Naive thymus-derived CD8-positive, alpha-beta T cell (primary cell): ENCODE data around the gene TMEM40. TPM values are rescaled to one million over a fixed set of nuclear protein-coding genes. Genes with fewer than 3 reads are reported as not detected.

Source experiments
- ATAC-seq, 2 donors: fragments of 150-1000 bp; cut with Tn5 transposase in 1 of 2; sonication (Bioruptor Pico), chemical (Tn5 transposase) in 1 of 2; 1 replicate in 1 of 2; 2 replicates in 1 of 2; pipeline ENCODE4 v1.10.0; 2021; ENCODE audit warnings: mild to moderate bottlenecking in 2 of 2, moderate library complexity in 2 of 2
- POLR2A ChIA-PET: fragments of 350-600 bp; sonication (Branson Sonifier 250); formaldehyde crosslinking; loops from one replicate; lab custom pipeline; 2021; ENCODE audit warnings: antibody characterized with exemption; lab: Charles Lee
- DNase-seq, 10 donors: peaks; one replicate each; pipeline versions ENCODE4 v3.0.0 to v3.0.0-alpha.2; 2020 to 2022
- H3K27ac Mint-ChIP-seq, 10 donors: one replicate each; pipeline ENCODE4 v1.8.0; 2020 to 2022; ENCODE audit warnings: mild to moderate bottlenecking in 10 of 10, mixed read lengths in 10 of 10, moderate library complexity in 4 of 10, inconsistent platforms in 1 of 10
- H3K27me3 Mint-ChIP-seq, 5 donors: one replicate each; pipeline ENCODE4 v1.8.0; 2021 to 2022; ENCODE audit warnings: mixed read lengths in 5 of 5
- H3K36me3 Mint-ChIP-seq, 3 donors: one replicate each; pipeline ENCODE4 v1.8.0; 2020 to 2022; ENCODE audit warnings: mixed read lengths in 3 of 3, mild to moderate bottlenecking in 2 of 3, inconsistent platforms in 1 of 3
- H3K4me1 Mint-ChIP-seq, 4 donors: one replicate each; pipeline ENCODE4 v1.8.0; 2021 to 2022; ENCODE audit warnings: mixed read lengths in 4 of 4
- H3K4me3 Mint-ChIP-seq, 10 donors: one replicate each; pipeline ENCODE4 v1.8.0; 2020 to 2022; ENCODE audit warnings: mild to moderate bottlenecking in 10 of 10, mixed read lengths in 10 of 10, moderate library complexity in 6 of 10, inconsistent platforms in 1 of 10
- H3K9me3 Mint-ChIP-seq, 9 donors: one replicate each; pipeline ENCODE4 v1.8.0; 2020 to 2022; ENCODE audit warnings: mixed read lengths in 9 of 9, mild to moderate bottlenecking in 3 of 9, inconsistent platforms in 1 of 9, moderate library complexity in 1 of 9
- polyA plus RNA-seq, 3 donors: library from polyadenylated mRNA; unstranded; fragments of 300-500 nt; fragmentation: Illumina TruSeq; gene quantifications; one replicate each; pipeline ENCODE4 v1.2.3, GENCODE V29; 2021
- total RNA-seq, 8 experiments: library from RNA in 2 of 8; stranded (reverse) in 2 of 8; gene quantifications; one replicate each; pipeline ENCODE4 v1.2.3 and lab custom pipeline; 2021 to 2026

The TMEM40 gene
- total and polyA plus RNA-seq, 5 experiments from 2014 or later, result not detected

DNA sequence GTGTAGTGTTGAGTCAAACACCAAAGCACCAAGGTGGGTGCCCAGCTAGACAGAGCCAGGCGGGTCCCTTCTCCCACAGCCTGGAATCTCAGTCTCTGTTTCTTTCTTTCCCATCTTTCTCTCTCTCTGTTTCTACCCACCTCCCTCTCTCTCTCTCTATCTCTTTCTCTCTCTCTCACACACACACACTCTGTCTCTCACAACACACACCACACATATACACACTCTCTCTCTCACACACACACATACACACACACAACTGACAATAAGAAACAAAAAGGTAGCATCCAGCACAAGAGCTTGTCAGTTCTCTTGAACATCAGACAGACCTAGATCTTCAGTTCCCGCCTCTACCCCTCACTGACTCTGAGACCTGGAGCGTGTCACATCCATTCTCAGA lies 2.4 kb downstream of the TMEM40 start:
- POLR2A ChIA-PET, result no interaction called here
- Mint-ChIP-seq H3K4me1 (peaks cover 0 to 5% (median 2%) of the 10 kb centered on the region in 4 donors), H3K9me3 (no peaks in the 10 kb centered on the region), H3K4me3 (no peak overlapping the region), H3K36me3 (no peaks in the 10 kb centered on the region), H3K27ac (no peak overlapping the region), H3K27me3 (peaks cover 2 to 10% (median 5%) of the 10 kb centered on the region in 5 donors)
- ATAC-seq, result no peak
- no peak for DNase-seq

- H3K27ac Mint-ChIP-seq, result no peak overlapping the region
- DNase-seq (no peak), ATAC-seq (no peak)
- POLR2A ChIA-PET, result no interaction called here
- no peaks in the 10 kb centered on the region for H3K9me3 Mint-ChIP-seq
- H3K4me1 Mint-ChIP-seq, result peaks cover 0 to 5% (median 2%) of the 10 kb centered on the region in 4 donors
- H3K4me3 Mint-ChIP-seq, result no peak overlapping the region
- peaks cover 2 to 10% (median 4%) of the 10 kb centered on the region in 5 donors for H3K27me3 Mint-ChIP-seq
- no peaks in the 10 kb centered on the region for H3K36me3 Mint-ChIP-seq
Measured at GRCh38 chr3:12756175-12756574, 2.9 kb downstream of the TMEM40 start.

DNA sequence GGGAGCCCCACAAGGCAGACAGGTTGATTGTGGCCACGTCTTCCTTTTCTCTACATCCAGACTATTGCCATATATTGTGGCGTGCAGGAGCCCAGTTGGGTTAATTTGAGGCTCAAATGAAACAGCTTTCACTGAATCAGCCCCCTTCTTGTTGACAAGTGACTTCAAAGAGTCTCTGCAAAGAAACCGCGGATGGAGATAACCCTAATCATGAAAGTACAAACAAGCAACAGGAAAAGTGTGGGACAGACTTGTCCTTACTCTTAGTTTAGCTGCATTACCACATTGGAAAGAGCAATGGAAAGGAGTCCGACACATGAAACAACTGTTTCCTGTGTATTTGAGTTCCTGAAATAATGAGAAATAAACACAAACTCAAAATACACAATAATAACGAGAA lies 3.3 kb downstream of the TMEM40 start:
- H3K27ac Mint-ChIP-seq, result no peak overlapping the region
- no peaks in the 10 kb centered on the region for H3K9me3 Mint-ChIP-seq
- DNase-seq (no peak), ATAC-seq (no peak)
- H3K4me1 Mint-ChIP-seq, result peaks cover 0 to 5% (median 3%) of the 10 kb centered on the region in 4 donors
- peaks cover 0 to 10% (median 4%) of the 10 kb centered on the region in 5 donors for H3K27me3 Mint-ChIP-seq
- H3K4me3 Mint-ChIP-seq, result no peak overlapping the region
- POLR2A ChIA-PET, result no interaction called here
- H3K36me3 Mint-ChIP-seq, result no peaks in the 10 kb centered on the region

- DNase-seq (no peak), ATAC-seq (no peak)
- Mint-ChIP-seq H3K4me3 (no peak overlapping the region), H3K27ac (no peak overlapping the region), H3K4me1 (peaks cover 0 to 12% (median 6%) of the 10 kb centered on the region in 4 donors), H3K9me3 (no peaks in the 10 kb centered on the region), H3K27me3 (peaks cover 0 to 10% (median 4%) of the 10 kb centered on the region in 5 donors), H3K36me3 (no peaks in the 10 kb centered on the region)
- POLR2A ChIA-PET, result no interaction called here
Measured at GRCh38 chr3:12754313-12754712, 4.7 kb downstream of the TMEM40 start.

- Mint-ChIP-seq H3K4me1 (peaks cover 0 to 14% (median 6%) of the 10 kb centered on the region in 4 donors), H3K4me3 (no peak overlapping the region), H3K9me3 (no peaks in the 10 kb centered on the region), H3K27ac (no peak overlapping the region), H3K27me3 (peaks cover 0 to 10% (median 4%) of the 10 kb centered on the region in 5 donors), H3K36me3 (no peaks in the 10 kb centered on the region)
- POLR2A ChIA-PET, result interaction anchor here (1.0 kb wide), 1 partner anchor 21 kb away, joined by 6 read pairs; no protein-coding TSS in a partner anchor
- no peak for DNase-seq
- ATAC-seq, result no peak
Measured at GRCh38 chr3:12753275-12754028, 5.6 kb downstream of the TMEM40 start.

DNA sequence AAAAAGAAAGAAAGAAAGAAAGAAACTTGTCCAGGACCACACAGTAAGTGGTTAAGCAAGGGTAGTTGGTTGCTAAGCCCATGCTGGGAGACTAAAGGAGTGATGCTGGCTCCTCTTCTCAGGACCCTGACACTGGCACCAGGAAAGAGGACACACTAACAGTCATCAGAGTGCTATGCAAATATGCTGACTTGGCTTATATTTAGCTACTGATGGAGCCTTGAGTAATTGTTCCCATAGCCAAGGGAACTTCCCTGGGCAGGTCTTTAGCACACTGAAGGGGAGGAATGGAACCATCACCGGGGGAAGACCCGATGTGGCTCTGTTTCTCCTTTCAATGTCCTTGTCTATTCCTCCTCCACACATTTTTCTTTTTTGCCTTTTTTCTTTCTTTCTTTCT lies 6.2 kb downstream of the TMEM40 start:
- H3K9me3 Mint-ChIP-seq, result no peaks in the 10 kb centered on the region
- no peak overlapping the region for H3K27ac Mint-ChIP-seq
- no peak for ATAC-seq
- H3K4me3 Mint-ChIP-seq, result no peak overlapping the region
- H3K27me3 Mint-ChIP-seq, result peaks cover 0 to 10% (median 5%) of the 10 kb centered on the region in 5 donors
- H3K4me1 Mint-ChIP-seq, result peaks cover 0 to 14% (median 6%) of the 10 kb centered on the region in 4 donors
- POLR2A ChIA-PET, result interaction anchor here (1.0 to 1.2 kb wide), 2 partner anchors 10 to 21 kb away, joined by 3 to 6 read pairs; no protein-coding TSS in a partner anchor
- H3K36me3 Mint-ChIP-seq, result no peaks in the 10 kb centered on the region
- DNase-seq, result no peak

GRCh38 chr3:12752102-12752501 lies 7.0 kb downstream of the TMEM40 start:
- H3K36me3 Mint-ChIP-seq, result no peaks in the 10 kb centered on the region
- peaks cover 0 to 14% (median 6%) of the 10 kb centered on the region in 4 donors for H3K4me1 Mint-ChIP-seq
- H3K27ac Mint-ChIP-seq, result peak overlapping the region in 2 of 10 donors; percentile 13 to 29
- POLR2A ChIA-PET, result interaction anchor here (1.2 kb wide), 1 partner anchor 11 kb away, joined by 3 read pairs; no protein-coding TSS in a partner anchor
- no peak overlapping the region for H3K4me3 Mint-ChIP-seq
- no peaks in the 10 kb centered on the region for H3K9me3 Mint-ChIP-seq
- no peak for ATAC-seq
- no peak for DNase-seq
- peaks cover 0 to 10% (median 5%) of the 10 kb centered on the region in 5 donors for H3K27me3 Mint-ChIP-seq

- POLR2A ChIA-PET, result interaction anchor here (1.2 kb wide), 1 partner anchor 12 kb away, joined by 3 read pairs; no protein-coding TSS in a partner anchor
- no peak for DNase-seq
- Mint-ChIP-seq H3K4me3 (no peak overlapping the region), H3K36me3 (no peaks in the 10 kb centered on the region), H3K4me1 (peaks cover 0 to 14% (median 4%) of the 10 kb centered on the region in 4 donors), H3K27me3 (peaks cover under 1 to 9% (median 2%) of the 10 kb centered on the region in 5 donors), H3K27ac (no peak overlapping the region), H3K9me3 (no peaks in the 10 kb centered on the region)
- ATAC-seq, result no peak
Measured at GRCh38 chr3:12751571-12751970, 7.5 kb downstream of the TMEM40 start.

DNA sequence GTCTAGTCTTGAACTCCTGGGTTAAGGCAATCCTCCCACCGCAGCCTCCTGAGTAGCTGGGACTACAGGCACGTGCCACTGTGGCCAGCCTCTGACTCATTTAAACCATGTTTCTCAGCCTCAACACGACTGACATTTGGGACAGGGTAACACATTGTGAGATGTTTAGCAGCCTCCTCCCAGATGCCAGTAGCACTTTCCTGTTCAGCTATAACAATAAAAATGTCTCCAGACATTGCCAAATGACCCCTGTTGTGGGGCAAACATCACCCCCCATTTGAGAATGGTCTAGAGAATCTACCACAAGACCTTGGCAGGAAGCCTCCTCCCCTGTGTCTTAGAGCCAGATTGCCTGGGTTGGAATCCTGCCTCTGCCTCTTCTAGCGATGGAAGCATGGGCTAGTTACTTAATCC lies 8.4 kb downstream of the TMEM40 start:
- Mint-ChIP-seq H3K4me1 (peaks cover 0 to 14% (median 2%) of the 10 kb centered on the region in 4 donors), H3K9me3 (no peaks in the 10 kb centered on the region), H3K27ac (peak overlapping the region in 2 of 10 donors; percentile 52 to 76), H3K36me3 (no peaks in the 10 kb centered on the region), H3K4me3 (no peak overlapping the region), H3K27me3 (peaks cover 0 to 9% (median 1%) of the 10 kb centered on the region in 5 donors)
- DNase-seq (no peak), ATAC-seq (peak in 1 of 2 donors; percentile 42)
- POLR2A ChIA-PET, result no interaction called here

DNA sequence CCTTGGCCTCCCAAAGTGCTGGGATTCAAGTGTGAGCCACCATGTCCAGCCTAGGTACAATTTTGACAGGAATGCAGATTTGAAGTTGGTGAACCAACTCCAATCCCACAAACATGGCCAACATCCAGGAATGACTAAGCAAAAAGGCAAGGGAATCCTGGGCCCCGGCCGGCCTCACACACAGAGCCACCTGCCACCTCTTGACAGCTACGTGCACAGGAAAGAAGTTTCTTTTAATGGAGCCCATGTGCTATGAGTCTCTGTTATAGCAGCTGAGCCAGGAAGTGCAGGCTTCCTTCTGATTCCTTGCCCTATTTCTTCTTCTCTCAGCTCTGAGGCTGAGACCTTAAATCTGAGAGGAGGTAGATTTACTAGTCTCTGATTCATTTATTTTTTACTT lies 8.8 kb downstream of the TMEM40 start:
- ATAC-seq (peak in 1 of 2 donors; percentile 17), DNase-seq (no peak)
- Mint-ChIP-seq H3K27me3 (peaks cover 0 to 9% (median 1%) of the 10 kb centered on the region in 5 donors), H3K27ac (peak overlapping the region in 2 of 10 donors; percentile 21 to 52), H3K4me3 (no peak overlapping the region), H3K9me3 (no peaks in the 10 kb centered on the region), H3K4me1 (peaks cover 0 to 14% (median under 1%) of the 10 kb centered on the region in 4 donors), H3K36me3 (no peaks in the 10 kb centered on the region)
- POLR2A ChIA-PET, result no interaction called here

DNA sequence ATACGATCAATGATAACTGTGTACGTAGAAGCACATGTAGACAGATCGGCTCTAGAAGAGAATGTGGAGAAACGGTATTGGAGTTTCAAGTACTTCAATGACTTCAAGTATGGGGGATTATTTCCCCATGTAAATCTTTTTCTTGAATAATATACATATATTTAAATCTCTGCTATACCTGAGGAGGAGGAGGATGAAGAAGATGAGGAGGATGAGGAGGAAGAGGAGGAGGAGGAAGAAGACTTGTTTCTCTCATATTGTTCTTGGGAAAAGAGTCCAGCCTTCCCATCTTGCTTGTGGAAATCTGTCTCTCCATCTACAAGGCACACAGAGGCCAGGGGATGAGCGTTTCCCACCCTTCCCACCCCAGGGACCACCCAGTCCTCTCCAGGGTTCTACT lies 10.6 kb downstream of the TMEM40 start:
- ATAC-seq, result no peak
- Mint-ChIP-seq H3K27me3 (peaks cover 1 to 13% (median 5%) of the 10 kb centered on the region in 5 donors), H3K9me3 (no peaks in the 10 kb centered on the region), H3K27ac (no peak overlapping the region), H3K4me3 (no peak overlapping the region), H3K36me3 (no peaks in the 10 kb centered on the region), H3K4me1 (peaks cover 0 to 14% (median under 1%) of the 10 kb centered on the region in 4 donors)
- no peak for DNase-seq
- POLR2A ChIA-PET, result no interaction called here

DNA sequence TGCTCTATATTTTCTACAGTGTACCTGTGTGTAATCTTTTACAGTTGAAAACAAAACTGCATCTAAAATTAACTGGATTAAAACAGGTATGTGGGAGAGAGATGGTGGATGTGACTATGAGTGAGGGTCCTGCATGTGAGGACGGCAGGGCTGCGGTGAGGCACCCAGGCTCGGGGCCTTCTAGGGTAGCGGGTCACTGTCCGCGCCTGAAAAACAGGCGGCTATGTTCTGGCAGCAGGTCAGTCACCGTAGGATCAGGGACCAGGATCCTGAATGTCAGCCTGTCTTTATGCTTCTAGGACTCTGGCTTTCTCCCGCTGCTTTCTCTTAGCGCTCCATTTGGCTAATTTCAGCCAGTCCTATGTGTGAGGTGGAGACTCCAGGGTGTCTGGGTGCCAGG lies 12.6 kb downstream of the TMEM40 start:
- Mint-ChIP-seq H3K4me1 (peaks cover 0 to 14% (median under 1%) of the 10 kb centered on the region in 4 donors), H3K9me3 (no peaks in the 10 kb centered on the region), H3K36me3 (no peaks in the 10 kb centered on the region), H3K27me3 (peaks cover 1 to 18% (median 9%) of the 10 kb centered on the region in 5 donors), H3K27ac (no peak overlapping the region), H3K4me3 (no peak overlapping the region)
- DNase-seq, result no peak
- POLR2A ChIA-PET, result no interaction called here
- no peak for ATAC-seq

GRCh38 chr3:12744326-12744725 lies 14.7 kb downstream of the TMEM40 start:
- Mint-ChIP-seq H3K27me3 (peaks cover 1 to 18% (median 13%) of the 10 kb centered on the region in 5 donors), H3K36me3 (no peaks in the 10 kb centered on the region), H3K9me3 (no peaks in the 10 kb centered on the region), H3K4me1 (peaks cover 0 to 3% (median 0%) of the 10 kb centered on the region in 4 donors), H3K4me3 (no peak overlapping the region), H3K27ac (no peak overlapping the region)
- POLR2A ChIA-PET, result no interaction called here
- ATAC-seq, result no peak
- DNase-seq, result no peak
